PC-9 (cell line): Measurements from ENCODE around the gene POLDIP3. TPM values are rescaled to one million over a fixed set of nuclear protein-coding genes. Genes with fewer than 3 reads are reported as not detected.

ENCODE experiments used
- BruUV-seq: library from RNA; stranded (reverse); fragments of 400-500 nt; replicated peaks from 2 replicates; lab custom pipeline; 2021; lab: Mats Ljungman, UMichigan
- CTCF ChIA-PET: fragments of 300-600 bp; sonication (Branson Sonifier 250); formaldehyde crosslinking; loops from one replicate; lab custom pipeline; 2022; ENCODE audit warnings: antibody characterized with exemption; lab: Charles Lee
- POLR2A ChIA-PET: fragments of 300-600 bp; sonication (Branson Sonifier 250); formaldehyde crosslinking; loops from one replicate; lab custom pipeline; 2022; ENCODE audit warnings: antibody characterized with exemption; ENCODE audit not compliant: unreplicated experiment; lab: Charles Lee
- DNase-seq, 2 experiments: peaks; one replicate each; pipeline versions ENCODE4 v3.0.0 to v3.0.0-alpha.2; 2015 to 2022; ENCODE audit warnings: mixed read lengths in 1 of 2
- H2AFZ ChIP-seq: fragments of 200-600 bp; sonication (generic); 2 replicates; pipeline ENCODE4 v1.8.1; 2017; ENCODE audit warnings: antibody characterized with exemption
- H3F3A ChIP-seq: fragments of 200-600 bp; sonication (generic); 2 replicates; pipeline ENCODE4 v1.8.1; 2017; ENCODE audit warnings: antibody characterized with exemption, mild to moderate bottlenecking, low read depth; ENCODE audit not compliant: insufficient read depth
- H3K27ac ChIP-seq: fragments of 200-600 bp; sonication (generic); 2 replicates; pipeline ENCODE4 v1.6.1; 2016; ENCODE audit warnings: mixed run types
- H3K27me3 ChIP-seq: fragments of 200-600 bp; sonication (generic); 2 replicates; pipeline ENCODE4 v1.6.1; 2016; ENCODE audit warnings: low read depth, mixed run types; ENCODE audit not compliant: insufficient read depth
- H3K36me3 ChIP-seq: fragments of 200-600 bp; sonication (generic); 2 replicates; pipeline ENCODE4 v1.6.1; 2016; ENCODE audit warnings: low read depth, mixed run types
- H3K4me1 ChIP-seq: fragments of 200-600 bp; sonication (generic); replicated peaks from 2 replicates; pipeline ENCODE4 v1.6.1; 2016; ENCODE audit warnings: mixed run types; ENCODE audit not compliant: insufficient read depth
- H3K4me2 ChIP-seq: fragments of 200-600 bp; sonication (generic); 2 replicates; pipeline ENCODE4 v1.6.1; 2017; ENCODE audit warnings: mixed run types
- H3K4me3 ChIP-seq: fragments of 200-600 bp; sonication (generic); 2 replicates; pipeline ENCODE4 v1.6.1; 2016; ENCODE audit warnings: mixed run types
- H3K79me2 ChIP-seq: fragments of 200-600 bp; sonication (generic); 2 replicates; pipeline ENCODE4 v1.6.1; 2017; ENCODE audit warnings: low read depth, mixed run types
- H3K9me2 ChIP-seq: fragments of 200-600 bp; sonication (generic); 2 replicates; pipeline ENCODE4 v1.8.1; 2017; ENCODE audit warnings: mild to moderate bottlenecking; ENCODE audit not compliant: insufficient read depth
- H3K9me3 ChIP-seq: fragments of 200-600 bp; sonication (generic); 2 replicates; pipeline ENCODE4 v1.8.1; 2016; ENCODE audit warnings: low read depth; ENCODE audit not compliant: insufficient read depth
- H4K20me1 ChIP-seq: fragments of 200-600 bp; sonication (generic); 2 replicates; pipeline ENCODE4 v1.8.1; 2017; ENCODE audit not compliant: insufficient read depth
- CTCF ChIP-seq: fragments of 200-600 bp; sonication (generic); conservative IDR thresholded peaks from 2 replicates; pipeline ENCODE4 v1.6.1; 2017; ENCODE audit warnings: mixed run types, antibody characterized with exemption, mild to moderate bottlenecking, moderate library complexity
- EZH2 ChIP-seq: fragments of 200-600 bp; sonication (generic); IDR thresholded peaks from 2 replicates; pipeline ENCODE4 v1.8.0; 2017; ENCODE audit warnings: antibody characterized with exemption, low read depth
- intact Hi-C: fragments of 100-400 bp; cut with micrococcal nuclease; formaldehyde crosslinking; loops from one replicate; pipeline ENCODE4 v1.10.0; 2022; ENCODE audit not compliant: unreplicated experiment
- total RNA-seq: library from RNA; stranded (reverse); gene quantifications from 2 replicates; pipeline ENCODE4 v1.2.3, GENCODE V29; 2021

Gene POLDIP3
- total RNA-seq, 1 experiment from 2014 or later, result 62.9 TPM

GRCh38 chr22:42656578-42656977 is 41.9 kb upstream of the POLDIP3 start:
- H3K4me2 ChIP-seq, result no peak overlapping the region
- intact Hi-C loops, result no loop called here

GRCh38 chr22:42655693-42656092 is 41.0 kb upstream of the POLDIP3 start:
- BruUV-seq, result no TSS peak
- H3K4me3 ChIP-seq, result no peak overlapping the region
- CTCF ChIA-PET, result no interaction called here
- DNase-seq, result no peak
- no peaks in the 10 kb centered on the region for H3K27me3 ChIP-seq
- no peak overlapping the region for H3K27ac ChIP-seq
- TF ChIP-seq EZH2, result no peak
- TF ChIP-seq CTCF, result no peak
- peaks cover 35% of the 10 kb centered on the region for H3F3A ChIP-seq
- H3K9me3 ChIP-seq, result no peaks in the 10 kb centered on the region
- no peaks in the 10 kb centered on the region for H3K36me3 ChIP-seq
- POLR2A ChIA-PET, result interaction anchor here (0.5 to 0.6 kb wide), 2 partner anchors 8 to 332 kb away, joined by 3 to 4 read pairs; no protein-coding TSS in a partner anchor
- H2AFZ ChIP-seq, result no peak overlapping the region
- no peaks in the 10 kb centered on the region for H3K9me2 ChIP-seq
- intact Hi-C loops, result no loop called here
- no peaks in the 10 kb centered on the region for H3K79me2 ChIP-seq
- no peak overlapping the region for H3K4me2 ChIP-seq
- peaks cover 26% of the 10 kb centered on the region for H3K4me1 ChIP-seq
- H4K20me1 ChIP-seq, result no peaks in the 10 kb centered on the region

More at GRCh38 chr22:42656578-42656977, 41.9 kb upstream of the POLDIP3 start:
- H3K27ac ChIP-seq, result no peak overlapping the region
- H2AFZ ChIP-seq, result no peak overlapping the region
- ChIA-PET POLR2A (no interaction called here), CTCF (no interaction called here)
- H3K36me3 ChIP-seq, result no peaks in the 10 kb centered on the region
- peaks cover 28% of the 10 kb centered on the region for H3F3A ChIP-seq
- no TSS peak for BruUV-seq
- TF ChIP-seq CTCF, result no peak
- no peak for TF ChIP-seq EZH2
- H3K4me3 ChIP-seq, result no peak overlapping the region
- no peaks in the 10 kb centered on the region for H3K27me3 ChIP-seq
- no peaks in the 10 kb centered on the region for H3K9me3 ChIP-seq
- H4K20me1 ChIP-seq, result no peaks in the 10 kb centered on the region
- peaks cover 26% of the 10 kb centered on the region for H3K4me1 ChIP-seq
- no peaks in the 10 kb centered on the region for H3K9me2 ChIP-seq
- no peak for DNase-seq
- H3K79me2 ChIP-seq, result no peaks in the 10 kb centered on the region

- BruUV-seq, result no TSS peak
- H3K36me3 ChIP-seq, result no peaks in the 10 kb centered on the region
- ChIA-PET CTCF (interaction anchor here (0.7 kb wide), 1 partner anchor 165 kb away, joined by 4 read pairs; no protein-coding TSS in a partner anchor), POLR2A (interaction anchor here (0.7 to 0.8 kb wide), 2 partner anchors 19 to 458 kb away, joined by 5 to 22 read pairs; no protein-coding TSS in a partner anchor)
- peak overlapping the region; percentile 65 for H3K27ac ChIP-seq
- DNase-seq, result peak in 1 of 2 experiments; percentile 67
- H3K4me1 ChIP-seq, result peaks cover 29% of the 10 kb centered on the region
- H3K4me2 ChIP-seq, result peak overlapping the region; percentile 60
- peak overlapping the region; percentile 58 for H2AFZ ChIP-seq
- TF ChIP-seq EZH2 (no peak), CTCF (no peak)
- H3K27me3 ChIP-seq, result no peaks in the 10 kb centered on the region
- no peaks in the 10 kb centered on the region for H3K9me3 ChIP-seq
- intact Hi-C loops, result no loop called here
- no peaks in the 10 kb centered on the region for H3K9me2 ChIP-seq
- H3K79me2 ChIP-seq, result no peaks in the 10 kb centered on the region
- no peaks in the 10 kb centered on the region for H4K20me1 ChIP-seq
- peaks cover 31% of the 10 kb centered on the region for H3F3A ChIP-seq
- peak overlapping the region; percentile 7; the same call in 1 of the 2 replicates for H3K4me3 ChIP-seq
Observed at GRCh38 chr22:42654436-42655073, 39.9 kb upstream of the POLDIP3 start.
